Astrocyte (in vitro differentiated cells and primary cell): ENCODE data around the gene ZNF74. TPM values are rescaled to one million over a fixed set of nuclear protein-coding genes. Genes with fewer than 3 reads are reported as not detected.

Experiments used
- DNase-seq: peaks from one replicate; pipeline ENCODE4 v3.0.0-alpha.2; 2010; ENCODE audit warnings: low read depth
- FAIRE-seq: peaks from 2 replicates; lab custom pipeline; 2011; peaks lifted over from hg19 to GRCh38; lab: Jason Lieb, UNC
- H2AFZ ChIP-seq: 2 replicates; pipeline ENCODE4 v1.6.0; 2012; ENCODE audit warnings: low read depth, low read length, inconsistent platforms
- H3K27ac ChIP-seq: 2 replicates; pipeline ENCODE4 v1.5.1; 2011; ENCODE audit warnings: low read depth, low read length, inconsistent platforms
- H3K27me3 ChIP-seq: 2 replicates; pipeline ENCODE4 v1.6.0; 2011; ENCODE audit warnings: low read length, inconsistent platforms; ENCODE audit not compliant: insufficient read depth
- H3K36me3 ChIP-seq: 2 replicates; pipeline ENCODE4 v1.5.1; 2011; ENCODE audit warnings: low read length, inconsistent platforms; ENCODE audit not compliant: insufficient read depth
- H3K4me1 ChIP-seq: 2 replicates; pipeline ENCODE4 v1.5.1; 2011; ENCODE audit warnings: low read length, inconsistent platforms; ENCODE audit not compliant: insufficient read depth
- H3K4me2 ChIP-seq: 2 replicates; pipeline ENCODE4 v1.6.0; 2012; ENCODE audit warnings: low read length, inconsistent platforms
- H3K4me3 ChIP-seq: 2 replicates; pipeline ENCODE4 v1.5.1; 2011; ENCODE audit warnings: low read depth, mild to moderate bottlenecking, low read length, inconsistent platforms; ENCODE audit not compliant: insufficient read depth
- H3K79me2 ChIP-seq: 2 replicates; pipeline ENCODE4 v1.6.0; 2012; ENCODE audit warnings: mild to moderate bottlenecking, low read length, inconsistent platforms; ENCODE audit not compliant: insufficient read depth
- H3K9ac ChIP-seq: 2 replicates; pipeline ENCODE4 v1.6.0; 2012; ENCODE audit warnings: mild to moderate bottlenecking, low read length, inconsistent platforms
- H3K9me3 ChIP-seq: 2 replicates; pipeline ENCODE4 v1.5.1; 2012; ENCODE audit warnings: low read depth, mild to moderate bottlenecking, low read length, inconsistent platforms; ENCODE audit not compliant: insufficient read depth
- H4K20me1 ChIP-seq: 2 replicates; pipeline ENCODE4 v1.6.0; 2012; ENCODE audit warnings: low read length, inconsistent platforms; ENCODE audit not compliant: insufficient read depth
- H3K27ac Mint-ChIP-seq: one replicate; pipeline ENCODE4 v1.8.0; 2021; ENCODE audit warnings: mild to moderate bottlenecking, mixed read lengths; ENCODE audit not compliant: unreplicated experiment
- H3K27me3 Mint-ChIP-seq: one replicate; pipeline ENCODE4 v1.8.0; 2021; ENCODE audit warnings: low read depth, mixed read lengths; ENCODE audit not compliant: unreplicated experiment
- H3K36me3 Mint-ChIP-seq: one replicate; pipeline ENCODE4 v1.8.0; 2021; ENCODE audit warnings: low read depth, mixed read lengths; ENCODE audit not compliant: unreplicated experiment
- H3K4me1 Mint-ChIP-seq: one replicate; pipeline ENCODE4 v1.8.0; 2021; ENCODE audit warnings: low read depth, mixed read lengths; ENCODE audit not compliant: unreplicated experiment
- H3K4me3 Mint-ChIP-seq: one replicate; pipeline ENCODE4 v1.8.0; 2021; ENCODE audit warnings: mild to moderate bottlenecking, moderate library complexity, mixed read lengths; ENCODE audit not compliant: unreplicated experiment
- H3K9me3 Mint-ChIP-seq: one replicate; pipeline ENCODE4 v1.8.0; 2021; ENCODE audit warnings: mild to moderate bottlenecking, mixed read lengths; ENCODE audit not compliant: unreplicated experiment
- CTCF ChIP-seq: IDR thresholded peaks from 2 replicates; pipeline ENCODE4 v1.5.1; 2011; ENCODE audit warnings: low read depth, mild to moderate bottlenecking, inconsistent platforms, low read length, moderate library complexity; ENCODE audit not compliant: insufficient read depth
- EZH2 ChIP-seq: IDR thresholded peaks from 2 replicates; pipeline ENCODE4 v1.6.1; 2012; ENCODE audit warnings: mild to moderate bottlenecking, low read length, inconsistent platforms; ENCODE audit not compliant: insufficient read depth
- total RNA-seq: library from RNA; stranded (reverse); gene quantifications from 2 replicates; pipeline ENCODE4 v1.2.1, GENCODE V29; 2021

ZNF74 gene
- total RNA-seq, 1 donor from 2014 or later: 14.2 TPM

GRCh38 chr22:20405291-20405930 is 11.5 kb downstream of the ZNF74 start:
- H3K27ac Mint-ChIP-seq: no peak overlapping the region
- no peak for FAIRE-seq

GRCh38 chr22:20405931-20406685 is 12.2 kb downstream of the ZNF74 start:
- H3K4me3 ChIP-seq: no peak overlapping the region
- Mint-ChIP-seq H3K4me3 (no peak overlapping the region), H3K4me1 (no peaks in the 10 kb centered on the region), H3K27me3 (no peaks in the 10 kb centered on the region), H3K9me3 (no peaks in the 10 kb centered on the region), H3K27ac (no peak overlapping the region), H3K36me3 (peaks cover 25% of the 10 kb centered on the region)
- peaks cover 9% of the 10 kb centered on the region for H4K20me1 ChIP-seq
- H3K27me3 ChIP-seq: no peaks in the 10 kb centered on the region
- H3K36me3 ChIP-seq: peaks cover 7% of the 10 kb centered on the region
- no peak overlapping the region for H3K27ac ChIP-seq
- H2AFZ ChIP-seq: no peak overlapping the region
- no peaks in the 10 kb centered on the region for H3K9me3 ChIP-seq
- no peaks in the 10 kb centered on the region for H3K4me1 ChIP-seq
- no peak for DNase-seq
- no peak overlapping the region for H3K9ac ChIP-seq
- H3K4me2 ChIP-seq: no peak overlapping the region
- TF ChIP-seq CTCF (no peak), EZH2 (no peak)
- FAIRE-seq: no peak
- no peaks in the 10 kb centered on the region for H3K79me2 ChIP-seq

More at GRCh38 chr22:20405291-20405930, 11.5 kb downstream of the ZNF74 start:
- H3K79me2 ChIP-seq: peaks cover under 1% of the 10 kb centered on the region
- no peaks in the 10 kb centered on the region for H3K4me1 Mint-ChIP-seq
- H3K36me3 Mint-ChIP-seq: peaks cover 25% of the 10 kb centered on the region
- H3K9ac ChIP-seq: no peak overlapping the region
- H3K4me3 ChIP-seq: no peak overlapping the region
- H3K4me1 ChIP-seq: no peaks in the 10 kb centered on the region
- no peak overlapping the region for H3K4me3 Mint-ChIP-seq
- no peak for DNase-seq
- H3K9me3 ChIP-seq: no peaks in the 10 kb centered on the region
- no peak overlapping the region for H2AFZ ChIP-seq
- H3K27me3 Mint-ChIP-seq: no peaks in the 10 kb centered on the region
- TF ChIP-seq EZH2: no peak
- no peak for TF ChIP-seq CTCF
- peaks cover 14% of the 10 kb centered on the region for H4K20me1 ChIP-seq
- H3K36me3 ChIP-seq: peaks cover 7% of the 10 kb centered on the region
- H3K27ac ChIP-seq: no peak overlapping the region
- no peaks in the 10 kb centered on the region for H3K27me3 ChIP-seq
- H3K4me2 ChIP-seq: no peak overlapping the region
- no peaks in the 10 kb centered on the region for H3K9me3 Mint-ChIP-seq
